ENCODE data around the gene KCTD7.
"Not testable (repeated sequence)": the region's sequence is repeated elsewhere in the genome, so short reads cannot be mapped to it uniquely, and the experiment has no call there.

DNA sequence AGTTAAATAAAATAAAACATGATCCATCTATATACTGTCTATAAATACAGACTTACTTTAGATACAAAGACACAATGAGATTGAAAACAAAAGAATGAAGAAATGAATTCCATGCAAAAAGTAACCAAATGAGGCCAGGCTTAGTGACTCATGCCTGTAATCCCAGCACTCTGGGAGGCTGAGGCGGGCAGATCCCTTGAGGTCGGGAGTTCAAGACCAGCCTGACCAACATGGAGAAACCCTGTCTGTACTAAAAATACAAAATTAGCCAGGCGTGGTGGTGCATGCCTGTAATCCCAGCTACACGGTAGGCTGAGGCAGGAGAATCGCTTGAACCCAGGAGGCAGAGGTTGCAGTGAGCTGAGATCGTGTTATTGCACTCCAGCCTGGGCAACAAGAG, 59.0 kb downstream of the KCTD7 start:
- not testable (repeated sequence) for TF ChIP-seq CTCF (IDR thresholded peaks at IDR 0.05; ENCODE audit: low read depth, low read length, poor library complexity, severe bottlenecking); EZH2phosphoT487 (IDR thresholded peaks at IDR 0.05; ENCODE audit: borderline replicate concordance, low read length)
